Activated CD4-positive, alpha-beta T cell treated with anti-CD3 and anti-CD28 coated beads, Interleukin-2, Interleukin-4, amounts not matched to agents 100 ng/mL and 50 ng/mL, durations not matched to agents 16 hours and 8 hours (primary cell): ENCODE measurements around the gene HAO2.
"Not testable (repeated sequence)": the region's sequence is repeated elsewhere in the genome, so short reads cannot be mapped to it uniquely, and the experiment has no call there.

ENCODE experiments used
- DNase-seq: peaks from one replicate; pipeline ENCODE4 v3.0.0-alpha.2; 2020; ENCODE audit warnings: low spot score

The HAO2 gene

GRCh38 chr1:119368554-119368953, at the start of gene HAO2:
TSS of gene HAO2 (plus strand) at chr1:119368785. CDS start at chr1:119381086, 12,301 bp downstream.
- no peak for DNase-seq

GRCh38 chr1:119320100-119320499, 48.5 kb upstream of the HAO2 start:
- no peak for DNase-seq

DNA sequence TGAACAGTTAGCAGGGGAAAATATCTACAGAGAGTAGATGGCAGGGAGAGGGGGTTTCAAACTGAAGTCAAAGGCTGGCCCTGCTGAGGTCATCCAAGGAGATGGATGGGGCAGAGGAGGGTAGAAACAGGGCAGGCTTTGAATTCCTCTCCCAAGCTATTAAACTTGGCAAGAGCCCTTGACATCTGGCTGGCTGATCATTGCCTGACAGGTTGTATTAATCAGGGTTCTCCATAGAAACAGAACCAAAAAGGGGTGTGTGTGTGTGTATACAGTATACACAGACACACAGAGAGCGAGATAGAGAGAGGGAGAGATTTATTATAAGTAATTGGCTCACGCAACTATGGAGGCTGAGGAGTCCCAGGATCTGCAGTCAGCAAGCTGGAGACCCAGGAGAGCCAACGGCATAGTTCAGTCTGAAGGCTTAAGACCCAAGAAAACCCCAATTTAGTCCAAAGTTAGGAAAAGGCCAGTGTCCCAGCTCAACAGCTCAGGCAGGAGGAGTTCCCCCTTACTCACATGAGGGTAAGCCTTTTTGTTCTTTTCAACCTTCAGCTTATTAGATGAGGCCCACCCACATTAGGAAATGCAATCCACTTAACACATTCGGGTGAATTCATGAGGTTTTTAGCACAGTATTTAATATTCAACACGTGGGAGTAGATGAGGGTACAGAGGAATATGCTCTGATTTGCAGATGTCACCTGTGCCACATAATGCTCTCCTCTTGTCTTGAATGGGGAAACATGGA, 46.7 kb upstream of the HAO2 start:
- DNase-seq: no peak

GRCh38 chr1:119323216-119323982, 45.2 kb upstream of the HAO2 start:
- no peak for DNase-seq

- no peak for DNase-seq
Observed at GRCh38 chr1:119324198-119324597, 44.4 kb upstream of the HAO2 start.

DNA sequence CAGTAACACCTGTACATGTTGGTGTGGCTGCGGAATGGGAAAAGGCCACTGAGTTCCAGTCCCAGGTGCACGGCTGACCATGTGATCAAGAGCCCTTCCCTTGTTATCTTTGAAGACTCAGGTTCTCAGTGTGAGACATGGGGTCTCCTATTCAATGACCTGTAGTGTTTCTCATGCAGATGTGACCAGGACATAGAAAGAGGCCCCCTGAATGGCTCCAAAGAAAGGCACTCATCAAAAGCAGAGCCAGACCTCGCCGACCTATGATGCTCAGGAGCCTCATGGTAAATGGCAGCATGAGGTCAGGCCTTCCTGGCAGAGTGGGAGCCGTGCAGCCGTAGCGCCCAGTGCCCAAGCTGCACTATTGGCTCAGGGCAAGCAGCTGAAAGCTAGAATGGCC, 42.3 kb upstream of the HAO2 start:
- DNase-seq: no peak

GRCh38 chr1:119327094-119327449, 41.5 kb upstream of the HAO2 start:
- no peak for DNase-seq

- no peak for DNase-seq
Observed at GRCh38 chr1:119327450-119328155, 41.0 kb upstream of the HAO2 start.

GRCh38 chr1:119329541-119330461, 38.8 kb upstream of the HAO2 start:
- no peak for DNase-seq

- no peak for DNase-seq
Observed at GRCh38 chr1:119330466-119331189, 38.0 kb upstream of the HAO2 start.

- no peak for DNase-seq
Observed at GRCh38 chr1:119331190-119331515, 37.4 kb upstream of the HAO2 start.

DNA sequence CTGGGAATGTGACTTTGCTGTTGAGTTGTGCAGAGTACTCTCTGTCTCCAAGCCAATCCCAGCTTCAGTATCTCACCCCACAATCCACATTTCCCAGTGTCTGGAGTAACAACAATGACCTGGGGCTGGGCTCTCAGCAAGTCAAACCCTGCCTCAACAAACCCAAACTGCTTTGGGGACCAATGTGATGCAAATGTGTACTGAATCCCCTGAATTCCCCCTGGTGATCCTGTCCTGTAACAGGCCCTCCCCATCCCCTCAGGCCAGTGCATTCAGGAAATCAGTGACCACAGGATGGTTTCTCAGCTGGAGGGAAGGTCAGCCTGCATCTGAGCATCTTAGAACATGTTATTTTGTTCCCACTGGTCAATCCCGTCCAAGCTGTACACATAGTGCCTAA, 36.7 kb upstream of the HAO2 start:
- DNase-seq: no peak

DNA sequence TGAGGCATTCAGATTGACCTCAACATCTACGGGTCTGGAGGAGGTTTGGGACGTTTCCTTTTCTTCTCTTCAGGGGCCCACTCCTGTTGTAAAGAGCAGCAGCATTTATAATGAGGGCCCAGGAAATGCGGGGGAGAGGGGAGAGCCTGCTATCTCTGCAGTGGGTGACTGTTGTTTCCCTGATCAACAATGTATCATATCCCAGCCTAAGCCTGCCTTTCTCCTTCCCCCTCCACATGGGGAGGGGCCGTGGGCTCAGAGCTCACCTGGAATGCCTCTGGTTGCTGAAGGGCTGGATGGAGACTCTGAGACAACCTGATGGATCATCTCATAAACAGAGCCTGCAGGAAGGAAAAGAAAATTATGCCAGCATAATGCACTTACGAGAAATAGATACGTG, 36.0 kb upstream of the HAO2 start:
- no peak for DNase-seq

DNA sequence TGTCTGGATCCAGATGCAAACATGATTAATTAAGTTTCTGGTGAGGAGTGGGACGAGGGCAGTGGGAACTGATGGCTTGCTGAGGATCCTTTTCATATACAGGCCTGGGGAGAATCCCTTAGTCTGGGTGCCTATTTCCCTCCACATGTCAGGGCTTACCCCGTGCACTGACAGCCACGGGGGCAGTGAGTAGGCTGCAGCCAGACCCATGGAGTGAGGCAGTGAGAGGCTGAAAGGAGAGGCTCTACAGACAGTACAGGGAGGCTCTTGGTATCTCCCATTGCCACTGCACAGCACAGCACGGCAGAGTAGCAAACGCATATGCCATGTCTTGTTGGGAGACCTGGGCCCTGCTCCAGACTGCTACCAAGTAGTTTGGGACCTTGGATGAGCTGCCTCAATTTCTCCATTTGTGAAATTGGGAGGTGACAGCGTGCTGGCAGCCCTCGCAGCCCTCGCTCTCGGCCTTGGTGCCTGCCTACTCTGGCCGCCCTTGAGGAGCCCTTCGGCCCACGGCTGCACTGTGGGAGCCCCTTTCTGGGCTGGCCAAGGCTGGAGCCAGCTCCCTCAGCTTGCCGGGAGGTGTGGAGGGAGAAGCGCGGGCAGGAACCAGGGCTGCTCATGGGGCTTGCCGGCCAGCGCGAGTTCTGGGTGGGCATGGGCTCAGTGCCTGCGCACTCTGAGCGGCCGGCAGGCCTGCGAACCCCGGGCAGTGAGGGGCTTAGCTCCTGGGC, 35.3 kb upstream of the HAO2 start:
- no peak for DNase-seq

DNA sequence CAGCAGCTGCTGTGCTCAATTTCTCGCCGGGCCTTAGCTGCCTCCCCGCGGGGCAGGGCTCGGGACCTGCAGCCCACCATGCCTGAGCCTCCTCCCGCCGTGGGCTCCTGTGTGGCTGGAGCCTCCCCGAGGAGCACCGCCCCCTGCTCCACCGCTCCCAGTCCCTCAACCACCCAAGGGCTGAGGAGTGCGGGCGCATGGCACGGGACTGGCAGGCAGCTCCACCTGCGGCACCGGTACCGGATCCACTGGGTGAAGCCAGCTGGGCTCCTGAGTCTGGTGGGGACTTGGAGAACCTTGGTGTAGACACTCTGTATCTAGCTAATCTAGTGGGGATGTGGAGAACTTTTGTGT, 34.7 kb upstream of the HAO2 start:
- DNase-seq: not testable (repeated sequence)

DNA sequence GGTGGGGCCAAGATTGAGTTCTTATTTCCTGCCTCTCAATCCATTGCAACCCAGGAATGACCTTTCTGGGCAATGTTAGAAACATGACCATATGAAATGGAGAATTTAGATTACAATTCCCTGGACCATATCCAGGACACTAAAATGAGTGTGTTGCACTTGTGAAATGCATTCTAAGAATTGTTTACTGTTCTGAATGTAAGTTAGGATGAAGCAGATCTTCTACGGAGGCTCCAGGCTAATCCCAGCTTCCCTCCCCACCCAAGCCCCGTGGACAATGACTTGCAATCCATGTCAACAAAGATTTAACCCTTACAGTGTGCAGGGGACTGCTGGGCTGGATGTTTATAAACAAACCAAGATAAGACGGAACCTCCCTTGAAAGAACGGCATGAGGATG, 31.7 kb upstream of the HAO2 start:
- DNase-seq: no peak

- no peak for DNase-seq
Observed at GRCh38 chr1:119338004-119338403, 30.6 kb upstream of the HAO2 start.

- no peak for DNase-seq
Observed at GRCh38 chr1:119338757-119339156, 29.8 kb upstream of the HAO2 start.

DNA sequence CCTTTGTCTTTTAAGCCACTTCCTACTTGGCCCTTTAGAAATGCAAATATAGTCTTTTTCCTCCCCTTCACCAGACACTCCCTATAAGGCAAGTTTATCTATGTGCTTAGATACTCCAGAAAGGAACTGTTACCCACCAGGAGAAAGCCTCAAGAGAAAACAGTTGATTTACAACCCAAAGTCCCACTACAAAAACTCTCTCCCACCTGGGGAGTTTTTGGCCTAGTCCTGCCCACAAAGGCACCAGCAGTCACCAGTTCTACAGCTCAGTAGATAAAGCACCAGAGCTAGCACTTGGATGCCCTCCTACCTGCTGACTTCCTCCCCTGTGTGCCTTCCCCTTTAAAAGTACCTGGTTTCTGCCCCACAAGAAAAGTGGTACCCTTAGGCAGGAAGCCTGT, 27.7 kb upstream of the HAO2 start:
- DNase-seq: no peak

DNA sequence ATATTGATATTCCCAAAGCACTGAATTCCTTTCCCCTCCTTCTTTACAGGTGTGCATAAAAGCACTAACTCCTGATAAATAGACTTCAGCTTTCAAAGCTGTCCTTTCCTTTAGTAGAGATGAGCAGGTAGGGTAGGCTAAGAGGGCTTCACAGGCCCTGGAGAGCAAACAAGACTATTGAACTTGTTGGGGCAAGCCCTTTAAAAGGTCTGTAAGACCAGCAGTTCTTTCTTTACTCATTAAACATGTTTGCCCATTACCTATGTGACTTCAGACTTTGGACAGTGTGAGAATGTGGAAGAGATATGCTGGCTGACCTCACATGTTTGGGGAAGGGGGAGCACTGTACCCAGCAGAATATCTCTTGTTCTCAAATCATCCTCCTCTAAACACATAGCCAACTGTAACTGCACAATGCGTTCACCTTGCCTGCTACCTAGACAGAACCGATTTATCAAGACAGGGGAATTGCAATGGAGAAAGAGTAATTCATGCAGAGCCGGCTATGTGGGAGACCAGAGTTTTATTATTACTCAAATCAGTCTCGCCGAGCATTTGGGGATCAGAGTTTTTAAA, 27.1 kb upstream of the HAO2 start:
- no peak for DNase-seq
